Measurements from ENCODE around the gene PLCB1. TPM values are rescaled to one million over a fixed set of nuclear protein-coding genes. Genes with fewer than 3 reads are reported as not detected.

Gene PLCB1
- total RNA-seq, 1 experiment from 2014 or later, result 4.4 TPM

- no peaks in the 10 kb centered on the region for H3K9me3 ChIP-seq (ENCODE audit: low read length)
- no peaks in the 10 kb centered on the region for H4K20me1 ChIP-seq (ENCODE audit: low read length)
- ATAC-seq (no peak), DNase-seq (no peak)
- H3K79me2 ChIP-seq (ENCODE audit: low read length), result no peaks in the 10 kb centered on the region
- H3K4me2 ChIP-seq (ENCODE audit: low read length), result no peak overlapping the region
- no peak overlapping the region for H2AFZ ChIP-seq (ENCODE audit: low read length)
- CTCF ChIA-PET, result no interaction called here
- H3K27ac ChIP-seq (ENCODE audit: low read length), result no peak overlapping the region
- H3K9me2 ChIP-seq (replicated peaks; ENCODE audit: low read length), result no peaks in the 10 kb centered on the region
- H3F3A ChIP-seq (ENCODE audit: low read length, unreplicated experiment), result no peaks in the 10 kb centered on the region
- peaks cover 8% of the 10 kb centered on the region for H3K27me3 ChIP-seq (ENCODE audit: low read length)
- no TSS peak for BruUV-seq (replicated peaks)
- POLR2A ChIA-PET (ENCODE audit: unreplicated experiment), result no interaction called here
- H3K4me1 ChIP-seq (ENCODE audit: insufficient read depth, low read length), result no peaks in the 10 kb centered on the region
- TF ChIP-seq CTCF (conservative IDR thresholded peaks at IDR 0.05; ENCODE audit: low read depth, low read length) (no peak), EZH2 (IDR thresholded peaks at IDR 0.05; ENCODE audit: low read length, unreplicated experiment) (no peak), EZH2phosphoT487 (IDR thresholded peaks at IDR 0.05; ENCODE audit: borderline replicate concordance, low read length) (no peak)
- H3K36me3 ChIP-seq (ENCODE audit: low read depth, low read length), result no peaks in the 10 kb centered on the region
- H3K4me3 ChIP-seq (ENCODE audit: low read length), result no peak overlapping the region
- H3K9ac ChIP-seq (ENCODE audit: low read length), result no peak overlapping the region
- intact Hi-C loops (cut with micrococcal nuclease), result no loop called here
Measured at GRCh38 chr20:8562356-8562755, 430.3 kb downstream of the PLCB1 start.

DNA sequence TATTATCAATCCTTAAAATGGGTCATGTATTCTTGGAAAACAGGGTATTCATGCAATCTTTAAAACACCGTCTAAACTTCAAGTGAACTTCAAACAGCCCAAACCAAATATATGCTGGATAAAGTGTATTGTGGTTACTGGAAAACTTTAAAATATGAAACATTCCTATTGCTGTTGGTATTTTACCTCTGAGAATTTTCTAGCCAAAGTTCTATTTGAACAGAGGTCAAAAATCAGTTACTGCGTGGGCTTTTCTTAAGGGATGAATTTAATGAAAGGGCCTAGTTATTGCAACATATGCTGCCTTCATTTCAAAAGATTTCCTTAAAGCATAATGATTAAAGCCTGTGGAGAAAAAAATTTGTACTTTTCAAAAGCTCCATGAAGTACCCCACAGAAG, 436.0 kb downstream of the PLCB1 start:
- H3K27ac ChIP-seq (ENCODE audit: low read length), result no peak overlapping the region
- no peak overlapping the region for H2AFZ ChIP-seq (ENCODE audit: low read length)
- DNase-seq (no peak), ATAC-seq (no peak)
- H3K9ac ChIP-seq (ENCODE audit: low read length), result no peak overlapping the region
- peaks cover 22% of the 10 kb centered on the region for H3K27me3 ChIP-seq (ENCODE audit: low read length)
- no peaks in the 10 kb centered on the region for H4K20me1 ChIP-seq (ENCODE audit: low read length)
- H3F3A ChIP-seq (ENCODE audit: low read length, unreplicated experiment), result no peaks in the 10 kb centered on the region
- no peaks in the 10 kb centered on the region for H3K9me3 ChIP-seq (ENCODE audit: low read length)
- no peaks in the 10 kb centered on the region for H3K36me3 ChIP-seq (ENCODE audit: low read depth, low read length)
- H3K4me2 ChIP-seq (ENCODE audit: low read length), result no peak overlapping the region
- no peaks in the 10 kb centered on the region for H3K9me2 ChIP-seq (replicated peaks; ENCODE audit: low read length)
- H3K79me2 ChIP-seq (ENCODE audit: low read length), result no peaks in the 10 kb centered on the region
- intact Hi-C loops (cut with micrococcal nuclease), result no loop called here
- BruUV-seq (replicated peaks), result no TSS peak
- no peak overlapping the region for H3K4me3 ChIP-seq (ENCODE audit: low read length)
- POLR2A ChIA-PET (ENCODE audit: unreplicated experiment), result no interaction called here
- H3K4me1 ChIP-seq (ENCODE audit: insufficient read depth, low read length), result no peaks in the 10 kb centered on the region
- TF ChIP-seq CTCF (conservative IDR thresholded peaks at IDR 0.05; ENCODE audit: low read depth, low read length) (no peak), EZH2phosphoT487 (IDR thresholded peaks at IDR 0.05; ENCODE audit: borderline replicate concordance, low read length) (no peak), EZH2 (IDR thresholded peaks at IDR 0.05; ENCODE audit: low read length, unreplicated experiment) (no peak)
- CTCF ChIA-PET, result no interaction called here

- Histone ChIP-seq H3K9me3 (ENCODE audit: low read length) (no peaks in the 10 kb centered on the region), H3K9me2 (replicated peaks; ENCODE audit: low read length) (no peaks in the 10 kb centered on the region), H3K27ac (ENCODE audit: low read length) (no peak overlapping the region), H3K36me3 (ENCODE audit: low read depth, low read length) (no peaks in the 10 kb centered on the region), H4K20me1 (ENCODE audit: low read length) (no peaks in the 10 kb centered on the region), H3K4me1 (ENCODE audit: insufficient read depth, low read length) (no peaks in the 10 kb centered on the region), H3F3A (ENCODE audit: low read length, unreplicated experiment) (no peaks in the 10 kb centered on the region), H3K79me2 (ENCODE audit: low read length) (no peaks in the 10 kb centered on the region), H2AFZ (ENCODE audit: low read length) (no peak overlapping the region), H3K4me2 (ENCODE audit: low read length) (no peak overlapping the region), H3K9ac (ENCODE audit: low read length) (no peak overlapping the region), H3K4me3 (ENCODE audit: low read length) (no peak overlapping the region), H3K27me3 (ENCODE audit: low read length) (peaks cover 22% of the 10 kb centered on the region)
- BruUV-seq (replicated peaks), result no TSS peak
- TF ChIP-seq EZH2phosphoT487 (IDR thresholded peaks at IDR 0.05; ENCODE audit: borderline replicate concordance, low read length) (no peak), EZH2 (IDR thresholded peaks at IDR 0.05; ENCODE audit: low read length, unreplicated experiment) (no peak), CTCF (conservative IDR thresholded peaks at IDR 0.05; ENCODE audit: low read depth, low read length) (no peak)
- intact Hi-C loops (cut with micrococcal nuclease), result no loop called here
- DNase-seq, result no peak
- no peak for ATAC-seq
- ChIA-PET POLR2A (ENCODE audit: unreplicated experiment) (no interaction called here), CTCF (no interaction called here)
Measured at GRCh38 chr20:8569766-8570165, 437.7 kb downstream of the PLCB1 start.

Measured in PC-3 (cell line).